H9 (cell line): ENCODE results near the gene LRRC8C. TPM values are rescaled to one million over a fixed set of nuclear protein-coding genes. Genes with fewer than 3 reads are reported as not detected.

ENCODE experiments used
- DNase-seq: peaks from one replicate; pipeline ENCODE4 v3.0.0-alpha.2; 2017
- H2AFZ ChIP-seq: one replicate; pipeline ENCODE4 v1.6.1; 2013; ENCODE audit warnings: mild to moderate bottlenecking, low read length, control low read depth, moderate library complexity
- H2AK5ac ChIP-seq: 2 replicates; pipeline ENCODE4 v1.6.1; 2013; ENCODE audit warnings: low read length, control low read depth, mixed read lengths; ENCODE audit not compliant: insufficient read length
- H2BK120ac ChIP-seq: one replicate; pipeline ENCODE4 v1.6.1; 2013; ENCODE audit warnings: low read depth, mild to moderate bottlenecking, low read length, control low read depth, inconsistent platforms; ENCODE audit not compliant: poor library complexity, severe bottlenecking
- H2BK12ac ChIP-seq: 2 replicates; pipeline ENCODE4 v1.6.1; 2013; ENCODE audit warnings: low read length, control low read depth, mixed read lengths, low read depth; ENCODE audit not compliant: insufficient read length
- H2BK15ac ChIP-seq: 2 replicates; pipeline ENCODE4 v1.6.1; 2013; ENCODE audit warnings: low read depth, low read length, control low read depth
- H2BK20ac ChIP-seq: one replicate; pipeline ENCODE4 v1.6.1; 2013; ENCODE audit warnings: low read depth, mild to moderate bottlenecking, low read length, control low read depth, inconsistent platforms; ENCODE audit not compliant: poor library complexity, severe bottlenecking
- H2BK5ac ChIP-seq: 2 replicates; pipeline ENCODE4 v1.6.1; 2013; ENCODE audit warnings: low read length, control low read depth, mixed read lengths; ENCODE audit not compliant: insufficient read length
- H3K14ac ChIP-seq: 2 replicates; pipeline ENCODE4 v1.6.1; 2013; ENCODE audit warnings: low read length, control low read depth; ENCODE audit not compliant: insufficient read depth
- H3K18ac ChIP-seq: 2 replicates; pipeline ENCODE4 v1.6.1; 2013; ENCODE audit warnings: low read depth, mild to moderate bottlenecking, mixed read lengths, low read length, control low read depth; ENCODE audit not compliant: insufficient read length
- H3K23ac ChIP-seq: 2 replicates; pipeline ENCODE4 v1.6.1; 2013; ENCODE audit warnings: low read length, control low read depth, mixed read lengths, low read depth; ENCODE audit not compliant: insufficient read length
- H3K23me2 ChIP-seq: 2 replicates; pipeline ENCODE4 v1.6.1; 2013; ENCODE audit warnings: low read depth, mild to moderate bottlenecking, mixed read lengths, low read length, control low read depth; ENCODE audit not compliant: insufficient read length, poor library complexity, severe bottlenecking
- H3K27ac ChIP-seq: 2 replicates; pipeline ENCODE4 v1.5.1; 2013; ENCODE audit warnings: low read length, control low read depth, mixed read lengths, low read depth; ENCODE audit not compliant: insufficient read length
- H3K27me3 ChIP-seq: 2 replicates; pipeline ENCODE4 v1.6.1; 2013; ENCODE audit warnings: low read length, control low read depth, inconsistent platforms; ENCODE audit not compliant: insufficient read depth
- H3K4ac ChIP-seq: 2 replicates; pipeline ENCODE4 v1.6.1; 2013; ENCODE audit warnings: low read depth, mild to moderate bottlenecking, control low read depth, inconsistent platforms, low read length, moderate library complexity
- H3K4me1 ChIP-seq: 2 replicates; pipeline ENCODE4 v1.6.1; 2013; ENCODE audit warnings: low read length, control low read depth, inconsistent platforms; ENCODE audit not compliant: insufficient read depth
- H3K4me2 ChIP-seq: 2 replicates; pipeline ENCODE4 v1.6.1; 2013; ENCODE audit warnings: low read length, control low read depth, mixed read lengths; ENCODE audit not compliant: insufficient read length, insufficient read depth
- H3K56ac ChIP-seq: 2 replicates; pipeline ENCODE4 v1.6.1; 2013; ENCODE audit warnings: low read depth, mild to moderate bottlenecking, mixed read lengths, low read length, control low read depth; ENCODE audit not compliant: insufficient read length
- H3K79me1 ChIP-seq: 2 replicates; pipeline ENCODE4 v1.6.1; 2013; ENCODE audit warnings: low read depth, mild to moderate bottlenecking, moderate library complexity, low read length, control low read depth, inconsistent platforms; ENCODE audit not compliant: insufficient read depth, poor library complexity, severe bottlenecking
- H3K79me2 ChIP-seq: 2 replicates; pipeline ENCODE4 v1.6.1; 2013; ENCODE audit warnings: low read length, control low read depth, inconsistent platforms; ENCODE audit not compliant: insufficient read depth
- H3K9ac ChIP-seq: 2 replicates; pipeline ENCODE4 v1.6.1; 2013; ENCODE audit warnings: low read length, control low read depth, mixed read lengths; ENCODE audit not compliant: insufficient read length; ENCODE audit errors: extremely low read depth
- H3K9me3 ChIP-seq: one replicate; pipeline ENCODE4 v1.6.1; 2013; ENCODE audit warnings: low read depth, low read length, inconsistent platforms; ENCODE audit not compliant: control insufficient read depth
- H3T11ph ChIP-seq: one replicate; pipeline ENCODE4 v1.6.1; 2013; ENCODE audit warnings: mild to moderate bottlenecking, low read length, control low read depth, inconsistent platforms
- H4K20me1 ChIP-seq: one replicate; pipeline ENCODE4 v1.6.1; 2013; ENCODE audit not compliant: control insufficient read depth, insufficient read length, insufficient read depth
- H4K5ac ChIP-seq: 2 replicates; pipeline ENCODE4 v1.6.1; 2013; ENCODE audit warnings: low read depth, mild to moderate bottlenecking, mixed read lengths, low read length, control low read depth; ENCODE audit not compliant: insufficient read length
- H4K8ac ChIP-seq: replicated peaks from 2 replicates; pipeline ENCODE4 v1.6.1; 2013; ENCODE audit warnings: low read length, control low read depth, mixed read lengths, low read depth; ENCODE audit not compliant: insufficient read length
- H4K91ac ChIP-seq: 2 replicates; pipeline ENCODE4 v1.6.1; 2013; ENCODE audit warnings: low read depth, mild to moderate bottlenecking, moderate library complexity, mixed read lengths, low read length, control low read depth; ENCODE audit not compliant: insufficient read length
- H3K27ac Mint-ChIP-seq, 3 experiments: 2 replicates in 2 of 3; 3 replicates in 1 of 3; pipeline ENCODE4 v1.8.0; 2020 to 2021; ENCODE audit warnings: mixed read lengths in 3 of 3, mild to moderate bottlenecking in 1 of 3, moderate library complexity in 1 of 3
- H3K27me3 Mint-ChIP-seq: 2 replicates; pipeline ENCODE4 v1.8.0; 2021; ENCODE audit warnings: low read depth, mild to moderate bottlenecking, moderate library complexity, mixed read lengths
- H3K36me3 Mint-ChIP-seq, 3 experiments: 2 replicates in 2 of 3; 3 replicates in 1 of 3; pipeline ENCODE4 v1.8.0; 2020 to 2021; ENCODE audit warnings: low read depth in 3 of 3, mixed read lengths in 3 of 3; ENCODE audit not compliant: insufficient read depth in 1 of 3
- H3K4me1 Mint-ChIP-seq, 2 experiments: 2 replicates each; pipeline ENCODE4 v1.8.0; 2020; ENCODE audit warnings: mixed read lengths in 2 of 2
- H3K4me3 Mint-ChIP-seq, 2 experiments: 2 replicates in 1 of 2; 3 replicates in 1 of 2; pipeline ENCODE4 v1.8.0; 2020 to 2021; ENCODE audit warnings: mild to moderate bottlenecking in 2 of 2, mixed read lengths in 2 of 2, moderate library complexity in 1 of 2
- H3K9me3 Mint-ChIP-seq, 2 experiments: 2 replicates in 1 of 2; 3 replicates in 1 of 2; pipeline ENCODE4 v1.8.0; 2020; ENCODE audit warnings: mild to moderate bottlenecking in 2 of 2, mixed read lengths in 2 of 2, moderate library complexity in 1 of 2
- CTCF ChIP-seq: fragments of 200-600 bp; sonication (generic); conservative IDR thresholded peaks from 3 replicates; pipeline ENCODE4 v1.8.0; 2021; ENCODE audit warnings: antibody characterized with exemption, mild to moderate bottlenecking
- WGBS: extraction: QIAGEN DNeasy Blood & Tissue Kit; methylation state at CpG from one replicate; pipeline ENCODE4 v1.1.7; 2013; ENCODE audit warnings: missing lambda C conversion rate, low lambda C conversion rate, mixed read lengths; ENCODE audit not compliant: insufficient read length; ENCODE audit errors: extremely low coverage; 5-methylcytosine and 5-hydroxymethylcytosine counted together
- total RNA-seq: library from RNA; stranded (reverse); gene quantifications from 2 replicates; pipeline ENCODE4 v1.2.1, GENCODE V29; 2021

Gene LRRC8C
- total RNA-seq, 1 experiment from 2014 or later: 1.9 TPM

GRCh38 chr1:89598450-89599331 lies 34.2 kb upstream of the LRRC8C start:
- Histone ChIP-seq H3K79me2 (no peaks in the 10 kb centered on the region), H3K4me2 (peak overlapping the region; percentile 50), H2AFZ (no peak overlapping the region), H2BK15ac (no peak overlapping the region), H3K9ac (no peak overlapping the region), H2BK20ac (no peak overlapping the region), H4K8ac (no peak overlapping the region), H3K14ac (no peak overlapping the region), H3K56ac (no peak overlapping the region), H3K23ac (no peak overlapping the region), H3T11ph (no peak overlapping the region), H3K27me3 (no peaks in the 10 kb centered on the region), H3K4me1 (peaks cover 11% of the 10 kb centered on the region; the same call in 1 of the 2 replicates), H4K91ac (no peak overlapping the region), H3K9me3 (no peaks in the 10 kb centered on the region), H2BK12ac (no peak overlapping the region), H2BK120ac (no peak overlapping the region), H2AK5ac (no peak overlapping the region), H3K79me1 (no peaks in the 10 kb centered on the region), H3K18ac (no peak overlapping the region), H2BK5ac (no peak overlapping the region), H3K23me2 (no peaks in the 10 kb centered on the region), H4K20me1 (no peaks in the 10 kb centered on the region), H3K4ac (no peak overlapping the region), H3K27ac (peak overlapping the region; percentile 12), H4K5ac (no peak overlapping the region)
- WGBS: no CpG with 5 or more reads among the region's 5 CpGs
- DNase-seq: no peak
- Mint-ChIP-seq H3K27me3 (no peaks in the 10 kb centered on the region), H3K4me3 (peak overlapping the region; percentile 36 to 38; a peak in 4 of 5 replicates), H3K9me3 (no peaks in the 10 kb centered on the region; a peak in 1 of 5 replicates), H3K4me1 (peaks cover 47 to 60% of the 10 kb centered on the region in 2 experiments), H3K27ac (peak overlapping the region; percentile 56 to 96 (median 90)), H3K36me3 (peaks cover 0 to 2% (median under 1%) of the 10 kb centered on the region in 3 experiments; a peak in 4 of 7 replicates)
- TF ChIP-seq CTCF: peak; percentile 74
